ENCODE data around the gene ANKMY1. TPM values are rescaled to one million over a fixed set of nuclear protein-coding genes. Genes with fewer than 3 reads are reported as not detected.

ANKMY1 gene
- total and polyA plus RNA-seq, 4 donors, result 7.8 to 27.5 (median 13.4) TPM

- no peak for DNase-seq (ENCODE audit: low read depth in 4 of 6, low spot score in 6 of 6)
- no peaks in the 10 kb centered on the region for H3K9me3 ChIP-seq (ENCODE audit: control insufficient read depth, insufficient read depth, low read length)
- no peak overlapping the region for H3K4me3 ChIP-seq (ENCODE audit: low read depth, low read length)
- no peaks in the 10 kb centered on the region for H3K27me3 ChIP-seq (ENCODE audit: control insufficient read depth, insufficient read depth, low read length)
- H3K4me1 ChIP-seq (ENCODE audit: control insufficient read depth, insufficient read depth, low read length), result peaks cover 17% of the 10 kb centered on the region
- no peak overlapping the region for H3K27ac ChIP-seq (ENCODE audit: low read depth, low read length)
- WGBS (ENCODE audit: insufficient coverage), result 87% methylated on average over 23 of the region's 23 CpGs
- peaks cover 97% of the 10 kb centered on the region for H3K36me3 ChIP-seq (ENCODE audit: control insufficient read depth, insufficient read depth, low read length)
These were observed 17.5 kb upstream of the ANKMY1 start for GRCh38 chr2:240575101-240575965.

- Histone ChIP-seq H3K36me3 (ENCODE audit: control insufficient read depth, insufficient read depth, low read length) (peaks cover 100% of the 10 kb centered on the region), H3K9me3 (ENCODE audit: control insufficient read depth, insufficient read depth, low read length) (no peaks in the 10 kb centered on the region), H3K27ac (ENCODE audit: low read depth, low read length) (no peak overlapping the region), H3K4me1 (ENCODE audit: control insufficient read depth, insufficient read depth, low read length) (peaks cover 22% of the 10 kb centered on the region), H3K4me3 (ENCODE audit: low read depth, low read length) (no peak overlapping the region), H3K27me3 (ENCODE audit: control insufficient read depth, insufficient read depth, low read length) (no peaks in the 10 kb centered on the region)
- 84% methylated on average over 21 of the region's 21 CpGs for WGBS (ENCODE audit: insufficient coverage)
- DNase-seq (ENCODE audit: low read depth in 4 of 6, low spot score in 6 of 6), result no peak
These were observed 16.8 kb upstream of the ANKMY1 start for GRCh38 chr2:240574386-240575100.

GRCh38 chr2:240573516-240574385, 16.0 kb upstream of the ANKMY1 start:
- 93% methylated on average over 35 of the region's 37 CpGs for WGBS (ENCODE audit: insufficient coverage)
- H3K36me3 ChIP-seq (ENCODE audit: control insufficient read depth, insufficient read depth, low read length), result peaks cover 94% of the 10 kb centered on the region
- H3K9me3 ChIP-seq (ENCODE audit: control insufficient read depth, insufficient read depth, low read length), result no peaks in the 10 kb centered on the region
- no peak overlapping the region for H3K27ac ChIP-seq (ENCODE audit: low read depth, low read length)
- H3K4me3 ChIP-seq (ENCODE audit: low read depth, low read length), result no peak overlapping the region
- peaks cover 28% of the 10 kb centered on the region for H3K4me1 ChIP-seq (ENCODE audit: control insufficient read depth, insufficient read depth, low read length)
- no peaks in the 10 kb centered on the region for H3K27me3 ChIP-seq (ENCODE audit: control insufficient read depth, insufficient read depth, low read length)
- no peak for DNase-seq (ENCODE audit: low read depth in 4 of 6, low spot score in 6 of 6)

- 91% methylated on average over 20 of the region's 20 CpGs for WGBS (ENCODE audit: insufficient coverage)
- peaks cover 88% of the 10 kb centered on the region for H3K36me3 ChIP-seq (ENCODE audit: control insufficient read depth, insufficient read depth, low read length)
- DNase-seq (ENCODE audit: low read depth in 4 of 6, low spot score in 6 of 6), result no peak
- no peaks in the 10 kb centered on the region for H3K9me3 ChIP-seq (ENCODE audit: control insufficient read depth, insufficient read depth, low read length)
- H3K4me3 ChIP-seq (ENCODE audit: low read depth, low read length), result no peak overlapping the region
- peaks cover 28% of the 10 kb centered on the region for H3K4me1 ChIP-seq (ENCODE audit: control insufficient read depth, insufficient read depth, low read length)
- H3K27ac ChIP-seq (ENCODE audit: low read depth, low read length), result no peak overlapping the region
- H3K27me3 ChIP-seq (ENCODE audit: control insufficient read depth, insufficient read depth, low read length), result no peaks in the 10 kb centered on the region
These were observed 15.3 kb upstream of the ANKMY1 start for GRCh38 chr2:240573071-240573515.

GRCh38 chr2:240572141-240573031, 14.6 kb upstream of the ANKMY1 start:
- Histone ChIP-seq H3K27ac (ENCODE audit: low read depth, low read length) (no peak overlapping the region), H3K36me3 (ENCODE audit: control insufficient read depth, insufficient read depth, low read length) (peaks cover 81% of the 10 kb centered on the region)

GRCh38 chr2:240571314-240571973, 13.7 kb upstream of the ANKMY1 start:
- no peak for DNase-seq (ENCODE audit: low read depth in 4 of 6, low spot score in 6 of 6)
- H3K4me3 ChIP-seq (ENCODE audit: low read depth, low read length), result no peak overlapping the region
- 92% methylated on average over 17 of the region's 18 CpGs for WGBS (ENCODE audit: insufficient coverage)

More at GRCh38 chr2:240572141-240573031, 14.6 kb upstream of the ANKMY1 start:
- Histone ChIP-seq H3K9me3 (ENCODE audit: control insufficient read depth, insufficient read depth, low read length) (no peaks in the 10 kb centered on the region), H3K4me3 (ENCODE audit: low read depth, low read length) (no peak overlapping the region), H3K27me3 (ENCODE audit: control insufficient read depth, insufficient read depth, low read length) (no peaks in the 10 kb centered on the region), H3K4me1 (ENCODE audit: control insufficient read depth, insufficient read depth, low read length) (peaks cover 34% of the 10 kb centered on the region)
- no peak for DNase-seq (ENCODE audit: low read depth in 4 of 6, low spot score in 6 of 6)
- WGBS (ENCODE audit: insufficient coverage), result 90% methylated on average over 30 of the region's 30 CpGs

GRCh38 chr2:240570531-240571313, 12.9 kb upstream of the ANKMY1 start:
- H3K4me3 ChIP-seq (ENCODE audit: low read depth, low read length), result no peak overlapping the region
- H3K9me3 ChIP-seq (ENCODE audit: control insufficient read depth, insufficient read depth, low read length), result no peaks in the 10 kb centered on the region
- DNase-seq (ENCODE audit: low read depth in 4 of 6, low spot score in 6 of 6), result no peak
- WGBS (ENCODE audit: insufficient coverage), result 93% methylated on average over 11 of the region's 11 CpGs
- no peak overlapping the region for H3K27ac ChIP-seq (ENCODE audit: low read depth, low read length)
- peaks cover 64% of the 10 kb centered on the region for H3K36me3 ChIP-seq (ENCODE audit: control insufficient read depth, insufficient read depth, low read length)
- H3K27me3 ChIP-seq (ENCODE audit: control insufficient read depth, insufficient read depth, low read length), result no peaks in the 10 kb centered on the region
- peaks cover 51% of the 10 kb centered on the region for H3K4me1 ChIP-seq (ENCODE audit: control insufficient read depth, insufficient read depth, low read length)

More at GRCh38 chr2:240571314-240571973, 13.7 kb upstream of the ANKMY1 start:
- H3K27me3 ChIP-seq (ENCODE audit: control insufficient read depth, insufficient read depth, low read length), result no peaks in the 10 kb centered on the region
- H3K27ac ChIP-seq (ENCODE audit: low read depth, low read length), result no peak overlapping the region
- H3K9me3 ChIP-seq (ENCODE audit: control insufficient read depth, insufficient read depth, low read length), result no peaks in the 10 kb centered on the region
- H3K36me3 ChIP-seq (ENCODE audit: control insufficient read depth, insufficient read depth, low read length), result peaks cover 71% of the 10 kb centered on the region
- H3K4me1 ChIP-seq (ENCODE audit: control insufficient read depth, insufficient read depth, low read length), result peaks cover 44% of the 10 kb centered on the region

- Histone ChIP-seq H3K9me3 (ENCODE audit: control insufficient read depth, insufficient read depth, low read length) (no peaks in the 10 kb centered on the region), H3K4me1 (ENCODE audit: control insufficient read depth, insufficient read depth, low read length) (peaks cover 53% of the 10 kb centered on the region), H3K36me3 (ENCODE audit: control insufficient read depth, insufficient read depth, low read length) (peaks cover 60% of the 10 kb centered on the region), H3K27ac (ENCODE audit: low read depth, low read length) (no peak overlapping the region), H3K4me3 (ENCODE audit: low read depth, low read length) (no peak overlapping the region), H3K27me3 (ENCODE audit: control insufficient read depth, insufficient read depth, low read length) (no peaks in the 10 kb centered on the region)
- DNase-seq (ENCODE audit: low read depth in 4 of 6, low spot score in 6 of 6), result no peak
- WGBS (ENCODE audit: insufficient coverage), result 97% methylated on average over 14 of the region's 15 CpGs
These were observed 12.3 kb upstream of the ANKMY1 start for GRCh38 chr2:240569998-240570530.

All from spinal cord (tissue), 10 donors.